ENCODE results near the gene MATCAP1.

Gene MATCAP1

GRCh38 chr16:67156143-67156844 lies 27.5 kb downstream of the MATCAP1 start:
- DNase-seq (ENCODE audit: low spot score): no peak

- peak; percentile 81 for DNase-seq (ENCODE audit: low spot score)
These were observed 28.2 kb downstream of the MATCAP1 start for GRCh38 chr16:67155295-67156142.

GRCh38 chr16:67154578-67155294 lies 29.0 kb downstream of the MATCAP1 start:
- peak; percentile 10 for DNase-seq (ENCODE audit: low spot score)

GRCh38 chr16:67151431-67152097 lies 32.2 kb downstream of the MATCAP1 start:
- no peak for DNase-seq (ENCODE audit: low spot score)

- DNase-seq (ENCODE audit: low spot score): peak; percentile 80
These were observed 32.8 kb downstream of the MATCAP1 start, which contains the start of gene B3GNT9 for GRCh38 chr16:67150833-67151396. Gene B3GNT9 (minus strand): TSS chr16:67150998. CDS start chr16:67150485, 513 bp downstream.

- no peak for DNase-seq (ENCODE audit: low spot score)
These were observed 33.5 kb downstream of the MATCAP1 start for GRCh38 chr16:67150047-67150832.

GRCh38 chr16:67149276-67150046 lies 34.3 kb downstream of the MATCAP1 start:
- no peak for DNase-seq (ENCODE audit: low spot score)

GRCh38 chr16:67148656-67149275 lies 35.0 kb downstream of the MATCAP1 start:
- no peak for DNase-seq (ENCODE audit: low spot score)

GRCh38 chr16:67148221-67148620 lies 35.5 kb downstream of the MATCAP1 start:
- no peak for DNase-seq (ENCODE audit: low spot score)

GRCh38 chr16:67147437-67148140 lies 36.2 kb downstream of the MATCAP1 start:
- DNase-seq (ENCODE audit: low spot score): no peak

GRCh38 chr16:67146523-67147357 lies 37.0 kb downstream of the MATCAP1 start:
- no peak for DNase-seq (ENCODE audit: low spot score)

- DNase-seq (ENCODE audit: low spot score): no peak
These were observed 38.0 kb downstream of the MATCAP1 start for GRCh38 chr16:67145746-67146145.

GRCh38 chr16:67144943-67145342 lies 38.8 kb downstream of the MATCAP1 start:
- no peak for DNase-seq (ENCODE audit: low spot score)

- DNase-seq (ENCODE audit: low spot score): no peak
These were observed 41.4 kb downstream of the MATCAP1 start for GRCh38 chr16:67142342-67142741.

GRCh38 chr16:67141391-67141790 lies 42.4 kb downstream of the MATCAP1 start:
- no peak for DNase-seq (ENCODE audit: low spot score)

- no peak for DNase-seq (ENCODE audit: low spot score)
These were observed 46.2 kb downstream of the MATCAP1 start for GRCh38 chr16:67137605-67138004.

- peak; percentile 62 for DNase-seq (ENCODE audit: low spot score)
These were observed 54.3 kb downstream of the MATCAP1 start for GRCh38 chr16:67129422-67129821.

GRCh38 chr16:67128887-67129286 lies 54.9 kb downstream of the MATCAP1 start:
- no peak for DNase-seq (ENCODE audit: low spot score)

Data from Ammon's horn (tissue), 1 donor.